ENCODE measurements around the gene FGF2. TPM values are rescaled to one million over a fixed set of nuclear protein-coding genes. Genes with fewer than 3 reads are reported as not detected.
A peak's percentile ranks its signal among the peaks of the same experiment; 100 is the strongest.
"Not testable (repeated sequence)": the region's sequence is repeated elsewhere in the genome, so short reads cannot be mapped to it uniquely, and the experiment has no call there.

FGF2 gene
- polyA plus RNA-seq, 12 donors, result 6.8 to 12.5 (median 9.7) TPM; not detected in 1

DNA sequence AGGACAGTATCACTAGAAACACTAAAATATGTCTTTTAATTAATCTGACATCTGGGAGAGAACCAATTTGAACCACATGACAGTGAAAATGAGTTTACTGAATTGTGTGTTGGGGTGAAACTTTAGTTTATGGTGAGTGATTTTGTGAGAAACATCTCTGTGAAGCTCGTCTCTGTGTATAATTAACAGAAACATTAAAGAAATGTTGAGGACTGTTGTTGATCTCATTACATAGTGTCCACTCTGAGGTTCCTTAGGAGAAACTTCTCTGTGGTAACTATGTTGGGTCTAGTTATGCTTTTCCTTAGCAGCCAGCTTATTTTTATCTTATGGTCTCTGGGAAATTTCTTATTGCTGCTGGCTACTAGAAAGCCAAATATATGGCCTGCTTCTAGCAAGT lies 15.8 kb downstream of the FGF2 start:
- DNase-seq, result no peak

DNA sequence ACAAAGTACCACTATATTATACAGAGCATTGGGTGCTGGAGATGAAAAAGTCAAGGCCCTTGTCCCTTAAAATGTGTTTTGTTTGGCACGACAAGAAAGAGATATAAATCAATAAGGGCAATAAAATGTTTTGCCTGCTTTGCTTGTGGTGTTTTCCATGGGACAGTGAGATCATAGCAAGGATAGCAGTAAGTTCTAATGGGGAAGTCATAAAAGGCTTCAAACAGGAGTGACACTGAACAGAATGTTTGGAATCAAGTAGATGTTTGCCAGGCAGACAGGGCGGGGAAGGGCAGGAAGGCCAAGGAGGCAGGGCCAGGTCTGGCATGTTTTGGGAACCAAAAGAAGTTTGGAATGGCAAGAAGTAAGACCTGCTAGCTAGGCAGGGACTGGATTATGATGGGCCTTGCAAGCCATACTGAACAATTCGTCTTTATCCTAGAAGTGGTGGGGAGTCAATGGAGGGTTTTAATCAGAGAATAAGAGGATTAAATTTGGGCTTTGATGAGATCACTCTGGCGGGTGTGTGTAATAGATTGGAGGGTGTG lies 16.4 kb downstream of the FGF2 start:
- DNase-seq, result no peak

DNA sequence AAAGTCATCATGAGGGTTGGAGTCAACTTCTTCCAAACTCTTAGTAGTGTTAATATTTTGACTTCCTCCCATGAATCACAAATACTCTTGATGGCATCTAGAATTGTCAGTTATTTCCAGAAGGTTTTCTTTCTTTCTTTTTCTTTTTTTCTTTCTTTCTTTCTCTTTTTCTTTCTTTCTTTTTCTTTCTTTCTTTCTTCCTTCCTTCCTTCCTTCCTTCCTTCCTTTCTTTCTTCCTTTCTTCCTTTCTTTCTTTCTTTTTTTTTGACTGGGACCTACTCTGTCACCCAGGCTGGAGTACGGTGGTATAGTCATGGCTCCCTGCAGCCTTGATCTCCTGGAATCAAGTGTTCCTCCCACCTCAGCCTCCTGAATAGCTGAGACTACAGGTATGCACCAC lies 17.8 kb downstream of the FGF2 start:
- DNase-seq, result not testable (repeated sequence)

DNA sequence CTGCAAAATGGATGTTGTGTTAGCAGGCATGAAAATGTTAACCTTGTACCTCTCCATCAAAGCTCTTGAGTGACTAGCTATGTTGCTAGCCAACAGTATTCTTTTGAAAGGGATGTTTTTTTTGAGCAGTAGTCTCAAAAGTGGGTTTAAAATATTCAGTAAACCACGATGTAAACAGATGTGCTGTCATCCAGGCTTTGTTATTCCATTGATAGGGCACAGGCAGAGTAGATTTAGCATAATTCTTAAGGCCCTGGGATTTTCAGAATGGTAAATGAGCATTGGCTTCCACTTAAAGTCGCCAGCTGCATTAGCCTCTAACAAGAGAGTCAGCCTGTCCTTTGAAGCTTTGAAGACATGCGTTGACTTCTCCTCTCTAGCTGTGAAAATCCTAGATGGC lies 18.4 kb downstream of the FGF2 start:
- DNase-seq, result no peak

DNA sequence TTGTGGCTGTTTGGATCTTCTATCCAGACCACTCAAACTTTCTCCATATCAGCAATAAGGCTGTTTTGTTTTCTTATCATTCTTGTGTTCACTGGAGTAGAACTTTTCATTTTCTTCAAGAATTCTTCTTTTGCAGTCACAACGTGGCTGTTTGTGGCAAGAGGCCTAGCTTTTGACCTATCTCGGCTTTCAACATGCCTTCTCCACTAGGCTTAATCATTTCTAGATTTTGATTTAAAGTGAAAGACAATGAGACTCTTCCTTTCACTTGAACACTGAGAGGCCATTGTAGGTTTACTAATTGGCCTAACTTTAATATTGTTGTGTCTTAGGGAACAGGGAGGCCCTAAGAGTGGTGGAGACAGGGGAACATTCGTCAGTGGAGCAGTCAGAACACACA lies 19.1 kb downstream of the FGF2 start:
- no peak for DNase-seq

DNA sequence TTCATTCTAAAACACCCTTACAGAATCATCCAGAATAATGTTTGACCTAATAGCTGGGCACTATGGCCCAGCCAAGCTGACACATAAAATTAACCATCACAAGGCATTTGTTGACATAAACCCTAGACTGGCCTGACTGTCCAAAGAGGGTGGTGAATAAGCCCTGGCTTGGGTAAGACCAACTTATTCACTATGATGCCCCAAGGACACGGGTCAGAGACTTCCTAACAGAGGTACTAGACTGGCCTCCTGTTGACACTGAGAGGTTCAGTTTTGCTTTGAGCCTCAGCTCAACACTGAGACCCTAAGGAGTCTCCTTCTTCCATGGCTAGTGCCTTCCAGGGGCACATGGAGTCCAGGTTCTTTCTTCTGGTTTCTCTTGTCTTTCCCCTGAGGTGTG lies 21.3 kb downstream of the FGF2 start:
- DNase-seq, result no peak

DNA sequence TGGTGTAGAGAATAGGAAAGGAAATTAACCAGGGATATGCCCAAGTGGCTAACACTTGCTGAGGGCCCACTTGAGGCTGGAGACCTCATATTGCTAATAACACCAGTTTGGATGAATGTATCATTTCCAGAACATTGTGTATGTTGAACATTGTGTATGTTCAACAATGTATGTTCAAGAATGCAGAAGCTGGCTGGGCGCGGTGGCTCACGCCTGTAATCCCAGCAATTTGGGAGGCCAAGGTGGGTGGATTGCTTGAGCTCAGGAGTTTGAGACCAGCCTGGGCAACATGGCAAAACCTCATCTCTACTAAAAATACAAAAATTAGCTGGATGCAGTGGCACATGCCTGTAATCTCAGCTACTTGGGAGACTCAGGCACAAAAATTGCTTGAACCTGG lies 23.2 kb downstream of the FGF2 start:
- not testable (repeated sequence) for DNase-seq

DNA sequence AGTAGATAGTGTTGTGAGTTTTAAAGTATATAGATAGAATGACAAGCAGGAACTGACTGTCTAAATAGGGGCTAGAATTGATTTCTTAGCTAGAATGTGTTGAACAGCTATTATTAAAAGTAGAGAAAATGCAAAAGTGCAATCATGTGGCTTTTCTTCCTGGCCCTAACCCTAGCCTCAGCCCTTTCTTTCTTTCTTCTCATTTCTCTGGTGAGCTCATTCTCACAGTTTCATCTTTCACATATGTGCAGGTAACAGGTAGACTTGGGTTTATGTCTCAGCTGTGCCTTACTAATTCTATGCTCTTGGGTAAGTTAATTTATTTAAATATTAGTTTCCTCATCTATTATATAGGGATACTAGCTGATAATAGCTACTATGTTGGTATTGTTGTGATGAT lies 24.9 kb downstream of the FGF2 start:
- DNase-seq, result no peak

DNA sequence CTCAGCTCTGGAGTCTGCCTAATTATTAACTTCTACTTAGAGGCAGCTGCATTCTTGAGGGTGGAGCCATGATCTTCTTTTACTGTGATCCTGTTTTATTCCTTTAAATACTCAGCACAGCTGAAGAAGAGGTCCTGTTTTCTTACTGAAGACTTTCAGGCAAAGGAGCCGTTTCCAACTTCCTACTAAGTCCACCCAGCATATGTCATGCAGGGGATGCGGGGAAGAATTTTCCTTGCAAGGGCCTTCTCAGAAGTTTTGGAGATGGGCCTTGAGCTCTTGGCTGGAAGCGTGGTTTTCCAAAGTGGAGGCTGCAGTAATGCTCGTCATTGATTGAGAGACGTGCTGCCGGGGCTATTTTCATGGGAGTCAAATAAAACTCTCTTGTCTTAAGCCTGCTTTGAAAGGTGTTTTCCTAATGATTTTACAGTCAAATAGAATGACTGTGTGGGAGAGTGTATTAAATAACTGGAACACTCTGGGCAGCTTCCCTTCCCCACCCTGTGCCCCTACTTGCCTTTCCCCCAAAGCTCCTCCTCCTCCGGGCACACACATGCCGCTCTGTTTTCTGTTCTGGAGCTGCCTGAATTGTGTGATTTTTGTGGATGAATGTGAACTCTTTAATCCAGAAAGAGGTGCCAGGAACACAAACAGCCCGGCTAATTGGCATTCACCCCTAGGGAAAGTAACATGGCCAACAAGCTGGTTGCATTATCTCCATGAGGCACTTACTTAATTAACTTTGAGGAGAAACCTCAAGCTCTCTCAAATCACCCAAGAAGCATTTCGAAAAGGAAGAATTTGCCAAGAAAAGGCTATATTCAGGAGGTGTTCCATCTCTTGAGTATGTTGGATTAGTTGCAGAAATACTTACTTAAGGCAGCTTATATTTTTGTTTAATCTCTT lies 28.1 kb downstream of the FGF2 start:
- DNase-seq, result peak; percentile 94

DNA sequence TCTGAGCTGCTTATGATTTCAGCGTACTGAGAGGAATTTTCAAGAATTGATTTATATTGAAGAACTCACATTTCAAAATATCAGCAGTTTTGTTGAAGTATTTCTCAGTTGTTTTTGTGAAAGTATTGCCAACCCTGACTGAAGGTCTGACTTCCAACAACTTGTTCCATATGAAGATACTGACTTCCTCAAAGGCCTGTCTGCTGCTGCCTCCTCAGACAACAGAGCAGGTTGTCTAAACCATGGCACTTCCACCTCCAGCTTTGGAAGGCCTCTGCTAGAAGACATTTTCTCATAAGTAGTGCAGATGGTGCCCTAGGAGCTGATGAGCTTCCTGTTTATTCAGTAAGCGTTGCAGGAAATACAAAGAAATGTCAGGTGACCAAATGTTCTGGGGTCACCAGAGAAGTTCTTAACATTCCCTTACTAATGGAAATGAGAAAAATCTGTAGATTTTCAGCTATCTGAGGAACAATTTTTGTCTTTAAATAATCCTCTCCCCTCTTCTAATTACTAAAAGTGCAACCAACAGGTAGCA lies 28.8 kb downstream of the FGF2 start:
- peak; percentile 51 for DNase-seq

DNA sequence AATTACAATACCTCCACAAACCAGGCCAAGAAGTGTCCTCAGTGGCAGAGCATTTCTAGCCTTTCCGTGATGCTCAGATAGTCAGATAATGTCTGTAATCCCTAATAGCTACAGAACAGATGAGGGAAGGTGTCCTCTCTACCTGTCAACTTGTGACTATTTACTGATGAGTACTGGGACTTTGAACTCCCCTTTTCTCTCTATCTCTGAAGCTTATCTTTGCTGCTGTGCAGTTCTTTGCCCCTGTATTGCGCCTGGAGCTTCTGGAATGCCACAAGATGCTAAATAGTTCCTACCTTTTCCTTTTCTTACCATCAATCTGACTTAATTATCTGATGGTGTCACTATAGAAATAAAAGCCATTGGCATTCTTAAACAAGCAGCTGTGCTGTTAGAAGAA lies 30.5 kb downstream of the FGF2 start:
- no peak for DNase-seq

DNA sequence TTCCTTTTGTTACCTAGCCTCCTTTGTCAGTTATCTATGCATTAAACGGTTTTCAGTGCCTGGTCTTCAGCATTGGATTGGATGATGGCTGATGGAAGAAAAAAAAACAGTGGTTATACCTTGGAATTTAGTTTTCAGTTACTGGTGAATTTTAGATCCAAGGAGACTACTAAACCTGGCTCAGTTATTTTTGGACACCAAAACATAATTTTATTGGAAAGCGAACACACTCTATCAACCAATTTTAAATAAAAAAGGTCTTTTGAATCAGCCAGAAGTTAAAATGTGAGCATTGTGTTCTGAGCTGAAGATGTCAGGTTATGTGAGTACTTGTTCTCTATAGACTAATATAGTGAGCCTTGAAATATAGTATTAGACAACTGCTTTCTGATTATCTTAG lies 32.1 kb downstream of the FGF2 start:
- no peak for DNase-seq

DNA sequence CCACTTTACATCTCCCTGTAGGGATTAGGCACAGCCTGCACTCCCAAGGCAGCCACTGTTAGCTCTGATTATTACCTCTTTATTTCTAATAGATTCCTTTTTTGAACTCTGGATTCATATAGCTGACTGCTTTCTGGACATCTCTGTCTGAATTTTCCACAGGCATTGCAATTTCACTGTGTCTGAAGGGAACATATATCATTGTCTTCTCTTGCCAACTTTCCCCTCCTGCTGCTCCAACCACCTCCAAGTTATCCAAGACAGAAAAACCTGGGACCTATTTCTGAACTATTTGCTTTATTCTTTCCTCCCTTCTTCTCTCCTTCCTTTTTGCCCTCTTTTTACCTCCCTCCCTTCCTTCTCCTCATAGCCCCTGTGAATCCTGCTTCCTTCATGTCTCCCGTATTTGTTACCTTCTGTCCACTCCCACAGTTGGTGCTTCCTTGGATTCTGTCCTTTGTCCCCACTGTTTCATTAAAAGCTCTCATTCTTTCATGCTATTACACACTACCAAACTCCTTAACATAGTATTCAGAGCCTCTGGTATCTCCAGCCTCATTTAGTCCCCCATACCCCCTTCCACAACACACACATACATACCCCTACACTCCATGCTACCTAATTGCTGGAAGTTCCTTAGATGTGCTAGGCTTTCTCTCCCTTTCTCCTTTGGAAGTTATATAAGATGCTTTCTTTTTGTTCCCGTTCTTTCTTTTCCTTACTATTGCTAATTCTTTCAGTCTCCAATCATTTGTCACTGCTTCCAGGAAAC lies 34.7 kb downstream of the FGF2 start:
- DNase-seq, result peak; percentile 75

DNA sequence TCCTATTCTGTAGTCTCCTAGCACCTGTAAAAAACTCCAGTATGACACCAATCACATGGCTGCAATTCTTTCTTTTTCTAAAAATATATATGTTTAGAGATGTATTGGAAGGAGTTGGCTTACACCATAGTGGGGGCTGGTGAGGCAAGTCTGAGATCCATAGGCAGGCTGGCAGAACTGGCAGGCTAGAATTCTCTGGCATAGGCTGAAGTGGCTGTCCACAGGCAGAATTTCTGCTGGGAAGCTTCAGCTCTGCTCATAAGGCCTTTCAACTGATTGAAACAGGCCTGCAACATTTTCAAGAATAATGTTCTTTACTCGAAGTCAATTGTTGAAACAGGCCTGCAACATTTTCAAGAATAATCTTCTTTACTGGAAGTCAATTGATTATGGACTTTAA lies 37.0 kb downstream of the FGF2 start:
- DNase-seq, result no peak

DNA sequence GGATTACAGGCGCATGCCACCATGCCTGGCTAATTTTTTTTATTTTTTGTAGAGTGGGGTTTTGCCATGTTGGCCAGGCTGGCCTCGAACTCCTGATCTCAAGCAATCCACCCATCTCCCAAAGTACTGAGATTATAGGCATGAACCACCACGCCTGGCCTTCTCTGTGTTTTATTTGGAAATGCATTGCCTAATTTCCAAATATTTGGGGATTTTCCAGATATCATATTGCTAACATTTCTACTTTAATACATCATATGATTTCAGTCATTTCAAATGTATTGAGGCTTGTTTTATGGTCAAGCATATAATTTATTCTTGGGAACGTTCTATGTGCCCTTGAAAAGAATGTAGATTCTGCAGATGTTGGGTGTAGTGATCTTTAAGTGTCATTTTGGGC lies 38.8 kb downstream of the FGF2 start:
- DNase-seq, result no peak

DNA sequence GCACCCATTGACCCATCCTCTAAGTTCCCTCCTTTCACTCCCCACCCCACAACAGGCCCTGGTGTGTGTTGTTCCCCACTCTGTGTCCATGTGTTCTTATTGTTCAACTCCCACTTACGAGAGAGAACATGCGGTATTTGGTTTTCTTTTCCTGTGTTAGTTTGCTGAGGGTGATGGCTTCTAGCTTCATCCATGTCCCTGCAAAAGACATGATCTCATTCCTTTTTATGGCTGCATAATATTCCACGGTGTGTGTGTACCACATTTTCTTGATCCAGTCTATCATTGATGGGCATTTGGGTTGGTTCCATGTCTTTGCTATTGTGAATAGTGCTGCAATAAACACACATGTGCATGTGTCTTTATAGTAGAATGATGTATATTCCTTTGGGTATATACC lies 41.6 kb downstream of the FGF2 start:
- not testable (repeated sequence) for DNase-seq

DNA sequence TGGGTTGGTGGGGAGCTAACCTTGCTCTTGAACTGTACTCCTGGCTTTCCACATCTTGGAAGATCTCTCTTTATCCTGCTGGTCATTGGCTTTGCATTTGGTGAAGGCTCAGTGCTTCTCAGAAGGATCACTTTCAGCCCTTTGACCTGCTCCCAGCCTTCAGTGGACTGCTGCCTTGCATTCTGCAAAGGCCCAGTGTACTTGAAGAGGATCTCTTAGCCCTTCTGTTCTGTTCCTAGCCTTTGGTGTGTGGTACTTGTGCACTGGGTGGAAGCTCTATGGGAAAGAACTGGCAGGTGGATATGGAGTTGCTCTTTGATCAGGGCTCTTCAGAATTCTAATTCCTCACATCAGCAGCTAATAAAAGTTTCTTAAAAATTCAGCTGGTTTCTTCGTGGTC lies 46.5 kb downstream of the FGF2 start:
- DNase-seq, result no peak

DNA sequence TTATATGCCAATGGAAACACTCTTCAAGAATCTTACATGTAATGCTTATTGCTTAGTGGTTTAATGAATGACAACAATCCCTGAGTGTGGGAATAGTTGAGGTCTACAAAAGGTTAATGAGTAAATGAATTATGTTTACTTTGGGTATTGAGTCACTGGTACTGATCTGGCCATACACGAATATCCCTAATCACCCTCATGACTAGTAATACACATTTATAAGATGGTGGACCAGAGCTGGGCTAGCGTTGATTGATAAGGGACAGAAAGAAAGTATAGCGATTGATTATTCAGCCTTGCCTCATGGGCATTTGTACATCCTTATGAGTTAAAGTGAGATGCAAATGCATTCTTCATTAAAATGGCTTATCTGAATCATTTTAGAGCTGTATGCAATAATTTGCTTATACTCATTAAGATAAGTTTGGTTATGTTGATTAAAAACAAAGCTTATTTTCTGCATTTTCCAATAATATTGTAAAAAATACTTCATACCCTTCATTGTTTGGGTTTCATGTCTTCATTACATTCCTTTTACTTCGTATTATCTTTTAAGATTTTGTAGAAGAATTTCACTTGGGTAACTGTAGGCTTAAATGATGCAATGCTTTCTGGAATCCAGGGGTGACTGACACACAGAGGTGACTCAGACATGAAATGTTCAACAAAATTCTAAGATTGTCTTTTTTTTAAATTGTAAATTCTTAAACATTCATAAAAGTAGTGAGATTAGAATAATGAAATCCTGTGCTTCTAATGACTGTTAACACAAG lies 47.4 kb downstream of the FGF2 start:
- no peak for DNase-seq

DNA sequence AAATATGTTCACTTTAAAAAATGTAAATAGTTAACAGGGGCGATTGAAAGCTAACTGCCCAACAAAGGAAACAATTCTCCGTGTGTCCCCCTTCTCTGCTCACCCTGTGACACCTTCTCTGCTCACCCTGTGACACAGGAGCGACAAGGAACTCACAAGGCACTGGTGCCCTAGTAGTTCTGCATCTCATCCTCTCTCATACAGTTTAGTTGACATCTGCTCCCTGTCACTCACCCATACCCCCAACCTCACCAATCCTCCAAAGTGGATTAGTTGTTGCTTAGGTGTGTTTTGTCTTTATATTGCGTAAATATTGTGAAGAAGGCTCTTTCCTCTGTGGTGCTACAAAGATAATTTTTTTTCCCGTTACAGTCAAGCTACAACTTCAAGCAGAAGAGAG lies 49.3 kb downstream of the FGF2 start:
- DNase-seq, result no peak

DNA sequence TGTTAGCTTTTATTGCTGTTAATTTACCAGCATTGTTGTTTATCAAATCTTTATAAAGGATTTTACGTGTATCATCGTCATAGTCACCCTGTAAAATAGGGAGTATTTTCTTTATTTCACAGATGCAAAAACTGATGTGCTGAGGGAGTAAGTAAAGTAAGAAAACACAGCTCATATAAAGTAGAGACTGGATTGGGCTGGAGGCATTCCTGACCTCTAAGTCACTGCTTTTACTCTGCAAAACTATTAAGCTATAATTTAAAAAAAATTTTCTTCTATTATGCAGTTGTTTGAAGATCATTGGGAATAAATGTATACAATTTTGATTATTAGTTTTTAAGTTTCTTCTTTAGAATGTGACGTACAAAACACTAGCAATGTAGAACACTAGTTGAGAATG lies 49.8 kb downstream of the FGF2 start:
- no peak for DNase-seq

DNA sequence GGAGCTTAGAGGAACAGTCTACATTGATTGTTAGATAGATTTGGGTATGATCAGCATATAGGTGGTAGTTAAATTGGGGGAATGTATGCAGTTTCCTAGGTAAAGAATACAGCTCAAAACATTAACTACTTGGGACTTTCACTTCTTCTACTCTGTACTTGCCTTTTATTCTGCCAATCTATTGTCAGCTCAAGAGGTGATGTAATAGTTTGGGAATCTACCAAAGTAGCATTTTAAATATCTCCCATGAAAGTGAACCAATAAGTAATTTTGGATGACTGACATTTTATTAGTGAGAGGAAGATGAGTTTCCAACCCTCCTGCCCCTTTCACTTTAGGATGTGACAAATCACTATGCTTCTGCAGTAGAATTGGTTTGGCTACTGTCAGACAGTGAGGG lies 52.4 kb downstream of the FGF2 start:
- no peak for DNase-seq
